ENCODE data around the gene USH1C. TPM values are rescaled to one million over a fixed set of nuclear protein-coding genes. Genes with fewer than 3 reads are reported as not detected.
A peak's percentile ranks its signal among the peaks of the same experiment; 100 is the strongest.

Gene USH1C
- total and polyA plus RNA-seq, 2 of the 13 experiments (the other 11 are each of a cell fraction or from before 2014, with no cell fraction given), result not detected

- in situ Hi-C loops (cut with HindIII; ENCODE audit: extremely low pct_ligation_motif_present, low pct_unique_long_range_greater_than_20kb), result no loop called here
- H2AFZ ChIP-seq (ENCODE audit: low read length), result no peak overlapping the region
- H3K4me2 ChIP-seq (ENCODE audit: low read depth, low read length), result no peak overlapping the region
- no peak for FAIRE-seq
- ChIA-PET CTCF (ENCODE audit: low intra/inter-chr PET ratio, low total read pairs) (no interaction called here), POLR2A (no interaction called here)
- no peak overlapping the region for H3K27ac ChIP-seq (ENCODE audit: extremely low read length, insufficient read depth, low read length)
- TF ChIP-seq, protein P1, sequence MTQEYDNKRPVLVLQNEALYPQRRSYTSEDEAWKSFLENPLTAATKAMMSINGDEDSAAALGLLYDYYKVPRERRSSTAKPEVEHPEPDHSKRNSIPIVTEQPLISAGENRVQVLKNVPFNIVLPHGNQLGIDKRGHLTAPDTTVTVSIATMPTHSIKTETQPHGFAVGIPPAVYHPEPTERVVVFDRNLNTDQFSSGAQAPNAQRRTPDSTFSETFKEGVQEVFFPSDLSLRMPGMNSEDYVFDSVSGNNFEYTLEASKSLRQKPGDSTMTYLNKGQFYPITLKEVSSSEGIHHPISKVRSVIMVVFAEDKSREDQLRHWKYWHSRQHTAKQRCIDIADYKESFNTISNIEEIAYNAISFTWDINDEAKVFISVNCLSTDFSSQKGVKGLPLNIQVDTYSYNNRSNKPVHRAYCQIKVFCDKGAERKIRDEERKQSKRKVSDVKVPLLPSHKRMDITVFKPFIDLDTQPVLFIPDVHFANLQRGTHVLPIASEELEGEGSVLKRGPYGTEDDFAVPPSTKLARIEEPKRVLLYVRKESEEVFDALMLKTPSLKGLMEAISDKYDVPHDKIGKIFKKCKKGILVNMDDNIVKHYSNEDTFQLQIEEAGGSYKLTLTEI (CRISPR knock-in tag; conservative IDR thresholded peaks at IDR 0.05), result no peak
- TF ChIP-seq MED1 (CRISPR knock-in tag; IDR thresholded peaks at IDR 0.05), result no peak
- no peaks in the 10 kb centered on the region for H4K20me1 ChIP-seq (ENCODE audit: insufficient read depth, low read length)
- peak; percentile 75 for ATAC-seq
- no TSS peak for BruUV-seq (replicated peaks)
- H3K36me3 ChIP-seq (replicated peaks in 1 of 2; ENCODE audit: control insufficient read depth in 1 of 2, insufficient read depth in 2 of 2, low read length in 2 of 2), result no peaks in the 10 kb centered on the region
- intact Hi-C loops (cut with micrococcal nuclease; ENCODE audit: unreplicated experiment), result no loop called here
- peaks cover 8 to 14% of the 10 kb centered on the region in 2 experiments; a peak in 3 of 5 replicates for H3K27me3 ChIP-seq (ENCODE audit: control insufficient read depth in 1 of 2, insufficient read depth in 2 of 2, low read length in 2 of 2)
- no peaks in the 10 kb centered on the region for H3K9me3 ChIP-seq (ENCODE audit: low read length)
- H3K4me1 ChIP-seq (ENCODE audit: insufficient read depth, low read length), result 0 out of 2 replicates have a peak, but pooled peaks cover 7% of the 10 kb centered on the region
- H3K79me2 ChIP-seq (ENCODE audit: insufficient read depth, low read length), result no peaks in the 10 kb centered on the region
- no peak for DNase-seq (ENCODE audit: low spot score)
- H3K4me3 ChIP-seq (replicated peaks in 1 of 3; ENCODE audit: insufficient read depth in 1 of 3, low read depth in 2 of 3, low read length in 3 of 3), result no peak overlapping the region
- H3K9ac ChIP-seq (ENCODE audit: insufficient read depth, low read depth, low read length), result no peak overlapping the region
These were observed 19.0 kb upstream of the USH1C start for GRCh38 chr11:17563231-17563646.

DNA sequence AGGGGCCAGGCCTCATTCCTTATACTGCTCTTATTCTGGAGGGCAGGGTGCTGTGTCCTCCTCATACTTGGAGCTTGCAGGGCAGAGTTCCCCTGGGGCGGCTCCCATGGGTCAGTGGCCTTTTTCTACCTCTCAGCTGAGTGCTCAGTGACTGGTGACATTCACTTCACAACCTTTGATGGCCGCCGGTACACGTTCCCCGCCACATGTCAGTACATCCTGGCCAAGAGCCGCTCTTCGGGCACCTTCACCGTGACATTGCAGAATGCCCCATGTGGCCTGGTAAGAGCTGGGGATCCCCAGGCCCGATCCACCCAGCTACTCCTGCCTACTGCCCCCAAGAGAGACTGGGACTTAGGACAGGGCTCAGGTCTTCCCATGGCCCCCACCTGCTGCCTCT is 17.3 kb upstream of the USH1C start:
- 45% methylated on average over 9 of the region's 9 CpGs for WGBS (ENCODE audit: low lambda C conversion rate)
- Histone ChIP-seq H3K9ac (ENCODE audit: insufficient read depth, low read depth, low read length) (no peak overlapping the region), H3K9me3 (ENCODE audit: low read length) (no peaks in the 10 kb centered on the region), H3K36me3 (replicated peaks in 1 of 2; ENCODE audit: control insufficient read depth in 1 of 2, insufficient read depth in 2 of 2, low read length in 2 of 2) (no peaks in the 10 kb centered on the region), H2AFZ (ENCODE audit: low read length) (no peak overlapping the region), H3K4me2 (ENCODE audit: low read depth, low read length) (no peak overlapping the region), H3K4me3 (replicated peaks in 1 of 3; ENCODE audit: insufficient read depth in 1 of 3, low read depth in 2 of 3, low read length in 3 of 3) (no peak overlapping the region), H3K27ac (ENCODE audit: extremely low read length, insufficient read depth, low read length) (no peak overlapping the region), H4K20me1 (ENCODE audit: insufficient read depth, low read length) (no peaks in the 10 kb centered on the region), H3K79me2 (ENCODE audit: insufficient read depth, low read length) (no peaks in the 10 kb centered on the region), H3K27me3 (ENCODE audit: control insufficient read depth in 1 of 2, insufficient read depth in 2 of 2, low read length in 2 of 2) (peaks cover 8 to 14% of the 10 kb centered on the region in 2 experiments; a peak in 3 of 5 replicates), H3K4me1 (ENCODE audit: insufficient read depth, low read length) (0 out of 2 replicates have a peak, but pooled peaks cover 7% of the 10 kb centered on the region)
- ChIA-PET CTCF (ENCODE audit: low intra/inter-chr PET ratio, low total read pairs) (no interaction called here), POLR2A (no interaction called here)
- no peak for ATAC-seq
- in situ Hi-C loops (cut with HindIII; ENCODE audit: extremely low pct_ligation_motif_present, low pct_unique_long_range_greater_than_20kb) (no loop called here), intact Hi-C loops (cut with micrococcal nuclease; ENCODE audit: unreplicated experiment) (no loop called here)
- DNase-seq (ENCODE audit: low spot score), result no peak
- no TSS peak for BruUV-seq (replicated peaks)
- FAIRE-seq, result no peak
- TF ChIP-seq, protein P2, sequence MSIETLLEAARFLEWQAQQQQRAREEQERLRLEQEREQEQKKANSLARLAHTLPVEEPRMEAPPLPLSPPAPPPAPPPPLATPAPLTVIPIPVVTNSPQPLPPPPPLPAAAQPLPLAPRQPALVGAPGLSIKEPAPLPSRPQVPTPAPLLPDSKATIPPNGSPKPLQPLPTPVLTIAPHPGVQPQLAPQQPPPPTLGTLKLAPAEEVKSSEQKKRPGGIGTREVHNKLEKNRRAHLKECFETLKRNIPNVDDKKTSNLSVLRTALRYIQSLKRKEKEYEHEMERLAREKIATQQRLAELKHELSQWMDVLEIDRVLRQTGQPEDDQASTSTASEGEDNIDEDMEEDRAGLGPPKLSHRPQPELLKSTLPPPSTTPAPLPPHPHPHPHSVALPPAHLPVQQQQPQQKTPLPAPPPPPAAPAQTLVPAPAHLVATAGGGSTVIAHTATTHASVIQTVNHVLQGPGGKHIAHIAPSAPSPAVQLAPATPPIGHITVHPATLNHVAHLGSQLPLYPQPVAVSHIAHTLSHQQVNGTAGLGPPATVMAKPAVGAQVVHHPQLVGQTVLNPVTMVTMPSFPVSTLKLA (IDR thresholded peaks at IDR 0.05), result no peak
- TF ChIP-seq ZNF556 (CRISPR knock-in tag; IDR thresholded peaks at IDR 0.05; ENCODE audit: borderline replicate concordance) (no peak), RAD21 (CRISPR knock-in tag; IDR thresholded peaks at IDR 0.05) (no peak), CHD4 (IDR thresholded peaks at IDR 0.05; ENCODE audit: borderline replicate concordance, low read length) (no peak), ZNF746 (CRISPR knock-in tag; IDR thresholded peaks at IDR 0.05) (no peak), ZNF772 (CRISPR knock-in tag; IDR thresholded peaks at IDR 0.05) (no peak), FOXJ3 (CRISPR knock-in tag; IDR thresholded peaks at IDR 0.05; ENCODE audit: borderline replicate concordance) (no peak), HDAC2 (CRISPR knock-in tag; IDR thresholded peaks at IDR 0.05) (no peak)
- TF ChIP-seq, protein P3, sequence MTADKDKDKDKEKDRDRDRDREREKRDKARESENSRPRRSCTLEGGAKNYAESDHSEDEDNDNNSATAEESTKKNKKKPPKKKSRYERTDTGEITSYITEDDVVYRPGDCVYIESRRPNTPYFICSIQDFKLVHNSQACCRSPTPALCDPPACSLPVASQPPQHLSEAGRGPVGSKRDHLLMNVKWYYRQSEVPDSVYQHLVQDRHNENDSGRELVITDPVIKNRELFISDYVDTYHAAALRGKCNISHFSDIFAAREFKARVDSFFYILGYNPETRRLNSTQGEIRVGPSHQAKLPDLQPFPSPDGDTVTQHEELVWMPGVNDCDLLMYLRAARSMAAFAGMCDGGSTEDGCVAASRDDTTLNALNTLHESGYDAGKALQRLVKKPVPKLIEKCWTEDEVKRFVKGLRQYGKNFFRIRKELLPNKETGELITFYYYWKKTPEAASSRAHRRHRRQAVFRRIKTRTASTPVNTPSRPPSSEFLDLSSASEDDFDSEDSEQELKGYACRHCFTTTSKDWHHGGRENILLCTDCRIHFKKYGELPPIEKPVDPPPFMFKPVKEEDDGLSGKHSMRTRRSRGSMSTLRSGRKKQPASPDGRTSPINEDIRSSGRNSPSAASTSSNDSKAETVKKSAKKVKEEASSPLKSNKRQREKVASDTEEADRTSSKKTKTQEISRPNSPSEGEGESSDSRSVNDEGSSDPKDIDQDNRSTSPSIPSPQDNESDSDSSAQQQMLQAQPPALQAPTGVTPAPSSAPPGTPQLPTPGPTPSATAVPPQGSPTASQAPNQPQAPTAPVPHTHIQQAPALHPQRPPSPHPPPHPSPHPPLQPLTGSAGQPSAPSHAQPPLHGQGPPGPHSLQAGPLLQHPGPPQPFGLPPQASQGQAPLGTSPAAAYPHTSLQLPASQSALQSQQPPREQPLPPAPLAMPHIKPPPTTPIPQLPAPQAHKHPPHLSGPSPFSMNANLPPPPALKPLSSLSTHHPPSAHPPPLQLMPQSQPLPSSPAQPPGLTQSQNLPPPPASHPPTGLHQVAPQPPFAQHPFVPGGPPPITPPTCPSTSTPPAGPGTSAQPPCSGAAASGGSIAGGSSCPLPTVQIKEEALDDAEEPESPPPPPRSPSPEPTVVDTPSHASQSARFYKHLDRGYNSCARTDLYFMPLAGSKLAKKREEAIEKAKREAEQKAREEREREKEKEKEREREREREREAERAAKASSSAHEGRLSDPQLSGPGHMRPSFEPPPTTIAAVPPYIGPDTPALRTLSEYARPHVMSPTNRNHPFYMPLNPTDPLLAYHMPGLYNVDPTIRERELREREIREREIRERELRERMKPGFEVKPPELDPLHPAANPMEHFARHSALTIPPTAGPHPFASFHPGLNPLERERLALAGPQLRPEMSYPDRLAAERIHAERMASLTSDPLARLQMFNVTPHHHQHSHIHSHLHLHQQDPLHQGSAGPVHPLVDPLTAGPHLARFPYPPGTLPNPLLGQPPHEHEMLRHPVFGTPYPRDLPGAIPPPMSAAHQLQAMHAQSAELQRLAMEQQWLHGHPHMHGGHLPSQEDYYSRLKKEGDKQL (CRISPR knock-in tag; IDR thresholded peaks at IDR 0.05; ENCODE audit: low read depth), result no peak
